HepG2 (cell line): ENCODE data around the gene RIF1. TPM values are rescaled to one million over a fixed set of nuclear protein-coding genes. Genes with fewer than 3 reads are reported as not detected.

Source experiments
- ARHGAP35 ChIP-seq: sonication (generic); formaldehyde crosslinking; IDR thresholded peaks from 2 replicates; pipeline ENCODE4 v1.9.0; 2022; ENCODE audit warnings: mild to moderate bottlenecking, inconsistent platforms, moderate library complexity, missing genetic modification reagents, borderline replicate concordance
- FOXC1 ChIP-seq: sonication (generic); formaldehyde crosslinking; IDR thresholded peaks from 2 replicates; pipeline ENCODE4 v1.8.0; 2022; ENCODE audit warnings: mild to moderate bottlenecking, missing genetic modification reagents, borderline replicate concordance
- JARID2 ChIP-seq: sonication (generic); formaldehyde crosslinking; IDR thresholded peaks from 2 replicates; pipeline ENCODE4 v1.8.1; 2023; ENCODE audit warnings: missing genetic modification reagents, inconsistent platforms; ENCODE audit not compliant: insufficient replicate concordance
- KDM4B ChIP-seq: sonication (generic); formaldehyde crosslinking; IDR thresholded peaks from 2 replicates; pipeline ENCODE4 v1.4.0; 2020; ENCODE audit warnings: missing genetic modification reagents
- MAF1 ChIP-seq: sonication (generic); formaldehyde crosslinking; IDR thresholded peaks from 2 replicates; pipeline ENCODE4 v1.5.0; 2020; ENCODE audit warnings: missing genetic modification reagents, borderline replicate concordance
- PCBP2 ChIP-seq: fragments of 200-400 bp; formaldehyde crosslinking; optimal IDR thresholded peaks from 2 replicates; pipeline ENCODE3; 2018; ENCODE audit warnings: low read length, low read depth; ENCODE audit not compliant: poor library complexity, severe bottlenecking
- ZNF331 ChIP-seq: sonication (generic); formaldehyde crosslinking; IDR thresholded peaks from 2 replicates; pipeline ENCODE4 v1.4.0; 2020; ENCODE audit warnings: missing genetic modification reagents
- ZNF407 ChIP-seq: sonication (generic); formaldehyde crosslinking; IDR thresholded peaks from one replicate; pipeline ENCODE4 v1.5.1; 2020; ENCODE audit warnings: mild to moderate bottlenecking, missing genetic modification reagents; ENCODE audit errors: not compliant biosample characterization
- ZNF546 ChIP-seq: sonication (generic); formaldehyde crosslinking; conservative IDR thresholded peaks from 2 replicates; pipeline ENCODE4 v1.8.1; 2023; ENCODE audit warnings: mild to moderate bottlenecking, missing genetic modification reagents
- polyA plus RNA-seq, 8 experiments: library from polyadenylated mRNA; depleted of rRNA in 3 of 8; stranded (reverse) in 7 of 8; unstranded in 1 of 8; fragments of >200 nt; fragmentation: Illumina TruSeq in 4 of 8; extraction: Trizol in 4 of 8; gene quantifications; 2 replicates each; pipeline versions ENCODE4 v1.2.1 to v1.2.3, GENCODE V29; 2011 to 2016; ENCODE audit warnings: low read depth in 4 of 8, missing spikeins in 1 of 8, mixed read lengths in 1 of 8; ENCODE audit not compliant: insufficient read depth in 1 of 8
- total RNA-seq, 5 experiments: library from RNA; depleted of rRNA; stranded (reverse); fragments of >200 nt; fragmentation: Illumina TruSeq; extraction: Trizol; gene quantifications; 2 replicates each; pipeline ENCODE4 v1.2.3, GENCODE V29; 2016; ENCODE audit warnings: low read depth in 1 of 5
- TF ChIP-seq, protein P1 (sequence below): sonication (generic); formaldehyde crosslinking; IDR thresholded peaks from 2 replicates; pipeline ENCODE4 v1.5.1; 2020; ENCODE audit warnings: mild to moderate bottlenecking, missing genetic modification reagents
- TF ChIP-seq, protein P2 (sequence below): sonication (generic); formaldehyde crosslinking; IDR thresholded peaks from 2 replicates; pipeline ENCODE4 v1.8.1; 2022; ENCODE audit warnings: low read depth, mild to moderate bottlenecking, missing genetic modification reagents
- TF ChIP-seq, protein P3 (sequence below): IDR thresholded peaks from 2 replicates; pipeline ENCODE4 v1.6.1; 2016; ENCODE audit warnings: missing genetic modification reagents, missing compliant biosample characterization

RIF1 gene
- total and polyA plus RNA-seq, 2 of the 13 experiments (the other 11 are each of a cell fraction or from before 2014, with no cell fraction given): 12.1 to 73.6 TPM

- TF ChIP-seq, protein P1, sequence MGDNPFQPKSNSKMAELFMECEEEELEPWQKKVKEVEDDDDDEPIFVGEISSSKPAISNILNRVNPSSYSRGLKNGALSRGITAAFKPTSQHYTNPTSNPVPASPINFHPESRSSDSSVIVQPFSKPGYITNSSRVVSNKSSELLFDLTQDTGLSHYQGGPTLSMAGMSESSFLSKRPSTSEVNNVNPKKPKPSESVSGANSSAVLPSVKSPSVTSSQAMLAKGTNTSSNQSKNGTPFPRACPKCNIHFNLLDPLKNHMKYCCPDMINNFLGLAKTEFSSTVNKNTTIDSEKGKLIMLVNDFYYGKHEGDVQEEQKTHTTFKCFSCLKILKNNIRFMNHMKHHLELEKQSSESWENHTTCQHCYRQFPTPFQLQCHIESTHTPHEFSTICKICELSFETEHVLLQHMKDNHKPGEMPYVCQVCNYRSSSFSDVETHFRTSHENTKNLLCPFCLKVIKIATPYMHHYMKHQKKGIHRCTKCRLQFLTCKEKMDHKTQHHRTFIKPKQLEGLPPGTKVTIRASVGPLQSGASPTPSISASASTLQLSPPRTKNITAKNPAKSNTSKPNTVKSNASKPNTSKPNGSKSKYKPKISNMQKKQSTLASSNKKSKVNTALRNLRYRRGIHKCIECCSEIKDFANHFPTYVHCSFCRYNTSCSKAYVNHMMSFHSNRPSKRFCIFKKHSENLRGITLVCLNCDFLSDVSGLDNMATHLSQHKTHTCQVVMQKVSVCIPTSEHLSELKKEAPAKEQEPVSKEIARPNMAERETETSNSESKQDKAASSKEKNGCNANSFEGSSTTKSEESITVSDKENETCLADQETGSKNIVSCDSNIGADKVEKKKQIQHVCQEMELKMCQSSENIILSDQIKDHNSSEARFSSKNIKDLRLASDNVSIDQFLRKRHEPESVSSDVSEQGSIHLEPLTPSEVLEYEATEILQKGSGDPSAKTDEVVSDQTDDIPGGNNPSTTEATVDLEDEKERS (CRISPR knock-in tag): peak; percentile 95
- no peak for TF ChIP-seq PCBP2
- TF ChIP-seq, protein P2, sequence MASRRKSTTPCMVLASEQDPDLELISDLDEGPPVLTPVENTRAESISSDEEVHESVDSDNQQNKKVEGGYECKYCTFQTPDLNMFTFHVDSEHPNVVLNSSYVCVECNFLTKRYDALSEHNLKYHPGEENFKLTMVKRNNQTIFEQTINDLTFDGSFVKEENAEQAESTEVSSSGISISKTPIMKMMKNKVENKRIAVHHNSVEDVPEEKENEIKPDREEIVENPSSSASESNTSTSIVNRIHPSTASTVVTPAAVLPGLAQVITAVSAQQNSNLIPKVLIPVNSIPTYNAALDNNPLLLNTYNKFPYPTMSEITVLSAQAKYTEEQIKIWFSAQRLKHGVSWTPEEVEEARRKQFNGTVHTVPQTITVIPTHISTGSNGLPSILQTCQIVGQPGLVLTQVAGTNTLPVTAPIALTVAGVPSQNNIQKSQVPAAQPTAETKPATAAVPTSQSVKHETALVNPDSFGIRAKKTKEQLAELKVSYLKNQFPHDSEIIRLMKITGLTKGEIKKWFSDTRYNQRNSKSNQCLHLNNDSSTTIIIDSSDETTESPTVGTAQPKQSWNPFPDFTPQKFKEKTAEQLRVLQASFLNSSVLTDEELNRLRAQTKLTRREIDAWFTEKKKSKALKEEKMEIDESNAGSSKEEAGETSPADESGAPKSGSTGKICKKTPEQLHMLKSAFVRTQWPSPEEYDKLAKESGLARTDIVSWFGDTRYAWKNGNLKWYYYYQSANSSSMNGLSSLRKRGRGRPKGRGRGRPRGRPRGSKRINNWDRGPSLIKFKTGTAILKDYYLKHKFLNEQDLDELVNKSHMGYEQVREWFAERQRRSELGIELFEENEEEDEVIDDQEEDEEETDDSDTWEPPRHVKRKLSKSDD (CRISPR knock-in tag): peak; percentile 98
- TF ChIP-seq JARID2 (CRISPR knock-in tag): peak; percentile 59
- TF ChIP-seq KDM4B (CRISPR knock-in tag): peak; percentile 88; the same call in 1 of the 2 replicates
- 0 out of 2 replicates have a peak, but pooled peaks have one; percentile 86 for TF ChIP-seq ZNF546 (CRISPR knock-in tag)
- peak; percentile 6; the same call in 1 of the 2 replicates for TF ChIP-seq ARHGAP35
- peak; percentile 38 for TF ChIP-seq FOXC1
- TF ChIP-seq, protein P3, sequence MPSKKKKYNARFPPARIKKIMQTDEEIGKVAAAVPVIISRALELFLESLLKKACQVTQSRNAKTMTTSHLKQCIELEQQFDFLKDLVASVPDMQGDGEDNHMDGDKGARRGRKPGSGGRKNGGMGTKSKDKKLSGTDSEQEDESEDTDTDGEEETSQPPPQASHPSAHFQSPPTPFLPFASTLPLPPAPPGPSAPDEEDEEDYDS: peak; percentile 73
- TF ChIP-seq ZNF407: peak; percentile 91
- peak; percentile 90 for TF ChIP-seq ZNF331 (CRISPR knock-in tag)
- peak; percentile 75; the same call in 1 of the 2 replicates for TF ChIP-seq MAF1 (CRISPR knock-in tag)
Measured at GRCh38 chr2:151409601-151410484, at the start of gene RIF1 (continued).
